Stomach (tissue), 9 donors: ENCODE data around the gene FGF18. TPM values are rescaled to one million over a fixed set of nuclear protein-coding genes. Genes with fewer than 3 reads are reported as not detected.

Experiments
- DNase-seq, 2 donors: peaks; one replicate each; pipeline versions ENCODE4 v3.0.0 to v3.0.0-alpha.2; 2013 to 2019
- H3K27ac ChIP-seq, 5 donors: fragments of 200-600 bp in 4 of 5; sonication (generic) in 4 of 5; one replicate each; pipeline ENCODE4 v1.5.1; 2013 to 2019; ENCODE audit warnings: mild to moderate bottlenecking in 1 of 5, moderate library complexity in 1 of 5
- H3K27me3 ChIP-seq, 3 donors: fragments of 200-600 bp; sonication (generic); one replicate each; pipeline ENCODE4 v1.5.1; 2017 to 2019; ENCODE audit warnings: mixed run types in 1 of 3
- H3K36me3 ChIP-seq, 4 donors: fragments of 200-600 bp; sonication (generic); 1 replicate in 3 of 4; 2 replicates in 1 of 4; pipeline ENCODE4 v1.5.1; 2016 to 2019
- H3K4me1 ChIP-seq, 4 donors: fragments of 200-600 bp; sonication (generic); one replicate each; pipeline ENCODE4 v1.5.1; 2016 to 2019
- H3K4me3 ChIP-seq, 4 donors: fragments of 200-600 bp; sonication (generic) in 3 of 4; one replicate each; pipeline ENCODE4 v1.5.1; 2016 to 2019; ENCODE audit warnings: mild to moderate bottlenecking in 1 of 4
- H3K9me3 ChIP-seq, 4 donors: fragments of 200-600 bp; sonication (generic); one replicate each; pipeline ENCODE4 v1.5.1; 2016 to 2019
- CTCF ChIP-seq, 7 experiments: fragments of 450-650 bp in 4 of 7; fragments of 200-600 bp in 3 of 7; sonication (generic) in 3 of 7; IDR thresholded peaks; one replicate each; pipeline ENCODE4 v1.5.1; 2016 to 2019; ENCODE audit warnings: antibody characterized with exemption in 7 of 7, control low read depth in 2 of 7, mild to moderate bottlenecking in 1 of 7
- EP300 ChIP-seq: sonication (generic); formaldehyde crosslinking; IDR thresholded peaks from one replicate; pipeline ENCODE4 v1.6.1; 2017; ENCODE audit warnings: antibody characterized with exemption
- POLR2A ChIP-seq, 4 donors: fragments of 450-650 bp; IDR thresholded peaks; one replicate each; pipeline ENCODE4 v1.6.1; 2016; ENCODE audit warnings: antibody characterized with exemption in 4 of 4, control low read depth in 2 of 4, mild to moderate bottlenecking in 1 of 4, moderate library complexity in 1 of 4
- POLR2AphosphoS5 ChIP-seq, 3 donors: sonication (generic); formaldehyde crosslinking; IDR thresholded peaks; one replicate each; pipeline ENCODE4 v1.6.1; 2016; ENCODE audit warnings: antibody characterized with exemption in 3 of 3
- WGBS, 5 donors: extraction: QIAGEN DNeasy Blood & Tissue Kit in 3 of 5; methylation state at CpG; one replicate each; pipeline versions ENCODE4 v1.1.5 to v1.1.7; 2013 to 2018; 5-methylcytosine and 5-hydroxymethylcytosine counted together
- intact Hi-C: fragments of 100-400 bp; cut with DNase I; formaldehyde crosslinking; loops from one replicate; pipeline ENCODE4 v1.15.1; 2023; ENCODE audit warnings: low total_unique reads
- polyA plus RNA-seq, 3 donors: library from polyadenylated mRNA; stranded (reverse); fragments of 200-250 nt; gene quantifications; one replicate each; pipeline ENCODE4 v1.2.3, GENCODE V29; 2013
- total RNA-seq, 5 donors: library from RNA; depleted of rRNA; stranded (reverse); fragments of >200 nt; gene quantifications; one replicate each; pipeline versions ENCODE4 v1.1.0 to v1.2.3, GENCODE V29; 2014 to 2016
- donor health status: healthy with polysubstance abuse.
- donor health status: Bipolar disorder and iron deficiency.
- donor health status: healthy.

The FGF18 gene
- total and polyA plus RNA-seq, 8 donors, result 0.37 to 7.1 (median 0.46) TPM; not detected in 3

DNA sequence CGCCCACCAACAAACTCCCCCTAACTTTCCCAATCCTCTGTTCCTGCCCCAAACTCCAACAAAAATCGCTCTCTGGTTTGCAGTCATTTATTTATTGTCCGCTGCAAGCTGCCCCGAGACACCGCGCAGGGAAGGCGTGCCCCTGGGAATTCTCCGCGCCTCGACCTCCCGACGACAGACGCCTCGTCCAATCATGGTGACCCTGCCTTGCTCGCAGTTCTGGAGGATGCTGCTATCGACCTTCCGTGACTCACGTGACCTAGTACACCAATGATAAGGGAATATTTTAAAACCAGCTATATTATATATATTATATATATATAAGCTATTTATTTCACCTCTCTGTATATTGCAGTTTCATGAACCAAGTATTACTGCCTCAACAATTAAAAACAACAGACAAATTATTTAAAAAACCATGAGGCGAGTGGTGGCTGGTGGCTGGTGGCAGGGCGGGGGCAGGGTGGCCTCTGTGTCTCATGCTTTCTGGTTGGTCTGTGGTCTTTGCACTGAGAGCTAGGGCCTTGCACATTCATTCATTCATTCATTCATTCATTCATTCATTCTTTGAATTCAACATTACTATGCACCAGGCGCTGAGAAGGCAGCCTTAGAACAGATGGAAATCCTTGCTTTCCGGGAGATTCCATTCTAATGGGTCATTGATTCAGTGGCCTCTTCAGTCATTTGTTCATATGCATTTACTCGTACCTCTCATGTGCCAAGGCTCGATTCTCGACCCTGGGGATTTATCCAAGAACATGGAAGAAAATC, 37.9 kb downstream of the FGF18 start:
- Histone ChIP-seq H3K36me3 (no peaks in the 10 kb centered on the region), H3K4me3 (no peak overlapping the region)
- 94 to 97% (median 96%) methylated on average over 25 of the region's 25 CpGs for WGBS, 5 donors

GRCh38 chr5:171459839-171460238, 40.4 kb downstream of the FGF18 start:
- H3K4me1 ChIP-seq, result no peaks in the 10 kb centered on the region
- no peaks in the 10 kb centered on the region for H3K36me3 ChIP-seq
- no peak overlapping the region for H3K4me3 ChIP-seq
- no peak overlapping the region for H3K27ac ChIP-seq
- H3K9me3 ChIP-seq, result no peaks in the 10 kb centered on the region
- intact Hi-C loops, result no loop called here
- DNase-seq, result no peak
- peaks cover 0 to 18% (median 0%) of the 10 kb centered on the region in 3 donors for H3K27me3 ChIP-seq
- WGBS, 5 donors, result 67 to 90% (median 75%) methylated on average over 5 to 6 of the region's 6 CpGs
- TF ChIP-seq EP300, result no peak
- no peak for TF ChIP-seq POLR2AphosphoS5 (IDR thresholded peaks at IDR 0.05)
- TF ChIP-seq POLR2A (IDR thresholded peaks at IDR 0.05), result no peak
- TF ChIP-seq CTCF (IDR thresholded peaks at IDR 0.05), result no peak

More for the DNA sequence above, 37.9 kb downstream of the FGF18 start:
- DNase-seq, result no peak
- H3K4me1 ChIP-seq, result no peaks in the 10 kb centered on the region
- intact Hi-C loops, result no loop called here
- peaks cover 0 to 15% (median 0%) of the 10 kb centered on the region in 3 donors for H3K27me3 ChIP-seq
- no peaks in the 10 kb centered on the region for H3K9me3 ChIP-seq
- no peak overlapping the region for H3K27ac ChIP-seq
- TF ChIP-seq POLR2AphosphoS5 (IDR thresholded peaks at IDR 0.05) (no peak), CTCF (IDR thresholded peaks at IDR 0.05) (no peak), POLR2A (IDR thresholded peaks at IDR 0.05) (no peak), EP300 (no peak)

- H3K27me3 ChIP-seq, result peaks cover 0 to 21% (median 0%) of the 10 kb centered on the region in 3 donors
- DNase-seq, result no peak
- WGBS, 5 donors, result 68 to 79% (median 72%) methylated on average over 14 to 15 of the region's 15 CpGs
- intact Hi-C loops, result no loop called here
- no peaks in the 10 kb centered on the region for H3K9me3 ChIP-seq
- H3K4me3 ChIP-seq, result no peak overlapping the region
- H3K4me1 ChIP-seq, result no peaks in the 10 kb centered on the region
- TF ChIP-seq POLR2AphosphoS5 (IDR thresholded peaks at IDR 0.05) (no peak), EP300 (no peak), POLR2A (IDR thresholded peaks at IDR 0.05) (no peak), CTCF (IDR thresholded peaks at IDR 0.05) (no peak)
- no peak overlapping the region for H3K27ac ChIP-seq
- no peaks in the 10 kb centered on the region for H3K36me3 ChIP-seq
These were observed 42.9 kb downstream of the FGF18 start for GRCh38 chr5:171462136-171462927.

DNA sequence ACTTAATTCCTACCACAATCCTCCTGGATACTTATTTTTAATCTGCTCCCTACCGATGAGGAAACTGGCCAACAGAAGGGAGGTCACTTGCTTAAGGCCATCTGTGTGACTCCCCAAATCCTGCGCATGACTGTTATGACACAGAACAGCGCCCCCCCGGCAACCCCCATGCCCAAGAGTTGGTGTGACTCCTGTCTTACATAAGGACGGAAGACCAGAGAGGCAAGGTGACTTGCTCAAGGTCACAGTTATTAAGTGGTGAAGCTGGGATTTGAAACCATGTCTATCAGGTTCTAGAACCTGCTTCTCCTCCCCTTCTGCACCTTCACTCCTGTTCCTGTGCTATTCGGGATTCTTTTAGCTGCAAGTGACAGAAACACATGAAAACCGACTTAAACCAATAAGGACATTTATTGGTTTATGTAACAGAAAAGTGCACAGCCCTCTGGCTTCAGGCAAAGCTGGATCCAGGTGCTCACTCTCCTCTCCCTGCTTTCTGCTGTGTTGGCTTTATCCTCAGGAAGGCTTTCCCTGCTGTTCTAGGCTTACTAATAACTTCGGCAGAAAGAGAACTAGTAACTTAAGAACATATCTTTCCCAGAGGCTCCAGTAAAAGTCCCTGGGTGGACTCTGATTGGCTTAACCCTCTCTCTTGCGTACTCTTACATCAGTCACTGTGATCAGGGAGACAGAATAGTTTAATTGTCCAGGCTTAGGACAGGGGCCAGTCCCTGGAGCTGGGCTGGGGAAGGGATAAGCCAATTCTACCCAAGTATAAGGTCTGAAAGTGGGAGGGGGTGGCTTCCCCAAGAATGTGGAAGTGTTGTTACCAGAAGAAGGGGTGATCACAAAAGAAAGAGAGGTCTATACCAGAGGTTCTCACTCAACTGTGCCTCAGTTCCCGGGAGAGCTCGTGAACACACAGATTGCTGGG, 43.7 kb downstream of the FGF18 start:
- no peak for TF ChIP-seq CTCF (IDR thresholded peaks at IDR 0.05)
- no peak for TF ChIP-seq POLR2A (IDR thresholded peaks at IDR 0.05)
- TF ChIP-seq POLR2AphosphoS5 (IDR thresholded peaks at IDR 0.05), result no peak
- no peak for TF ChIP-seq EP300
- no peak for DNase-seq
- intact Hi-C loops, result no loop called here
- Histone ChIP-seq H3K27ac (no peak overlapping the region), H3K4me3 (no peak overlapping the region), H3K36me3 (no peaks in the 10 kb centered on the region), H3K4me1 (no peaks in the 10 kb centered on the region), H3K9me3 (no peaks in the 10 kb centered on the region), H3K27me3 (peaks cover 0 to 21% (median 0%) of the 10 kb centered on the region in 3 donors)
- 76 to 89% (median 86%) methylated on average over 11 of the region's 11 CpGs for WGBS, 5 donors
